HG03520 (cell line): Measurements from ENCODE around the gene MAT2B.

Experiments used
- ATAC-seq: cut with Tn5 transposase; IDR thresholded peaks from one replicate; pipeline ENCODE4 v1.9.1; 2021; ENCODE audit warnings: mild to moderate bottlenecking, moderate library complexity; ENCODE audit not compliant: unreplicated experiment

MAT2B gene

GRCh38 chr5:163505368-163506094, at the start of gene MAT2B:
MAT2B (plus strand) TSS chr5:163505619; CDS start chr5:163505687, 68 bp downstream.
- peak; percentile 83 for ATAC-seq

GRCh38 chr5:163456029-163456589, 49.3 kb upstream of the MAT2B start:
- ATAC-seq, result no peak

GRCh38 chr5:163456840-163457239, 48.6 kb upstream of the MAT2B start:
- ATAC-seq, result no peak

- ATAC-seq, result no peak
Observed at GRCh38 chr5:163458778-163459385, 46.5 kb upstream of the MAT2B start.

GRCh38 chr5:163459462-163459818, 46.0 kb upstream of the MAT2B start:
- peak; percentile 1 for ATAC-seq

GRCh38 chr5:163459819-163460561, 45.4 kb upstream of the MAT2B start, which contains the start of gene NUDCD2:
NUDCD2 (minus strand) TSS chr5:163460102; CDS start chr5:163460050, 52 bp downstream.
- ATAC-seq, result peak; percentile 78

- no peak for ATAC-seq
Observed at GRCh38 chr5:163460562-163461171, 44.8 kb upstream of the MAT2B start, which contains the start of gene HMMR. HMMR (plus strand) TSS chr5:163460632; CDS start chr5:163460693, 61 bp downstream.

GRCh38 chr5:163463063-163463435, 42.4 kb upstream of the MAT2B start:
- ATAC-seq, result no peak

GRCh38 chr5:163467682-163468081, 37.7 kb upstream of the MAT2B start:
- no peak for ATAC-seq

- no peak for ATAC-seq
Observed at GRCh38 chr5:163473635-163474243, 31.7 kb upstream of the MAT2B start.

GRCh38 chr5:163475411-163475810, 30.0 kb upstream of the MAT2B start:
- no peak for ATAC-seq

GRCh38 chr5:163478126-163478981, 27.1 kb upstream of the MAT2B start:
- ATAC-seq, result no peak

GRCh38 chr5:163478982-163479271, 26.5 kb upstream of the MAT2B start:
- no peak for ATAC-seq

- ATAC-seq, result no peak
Observed at GRCh38 chr5:163489055-163489744, 16.2 kb upstream of the MAT2B start.

GRCh38 chr5:163489745-163490075, 15.7 kb upstream of the MAT2B start:
- no peak for ATAC-seq

GRCh38 chr5:163496286-163496685, 9.1 kb upstream of the MAT2B start:
- no peak for ATAC-seq

- ATAC-seq, result no peak
Observed at GRCh38 chr5:163497315-163497714, 8.1 kb upstream of the MAT2B start.

GRCh38 chr5:163498886-163499285, 6.5 kb upstream of the MAT2B start:
- ATAC-seq, result no peak

GRCh38 chr5:163502521-163502920, 2.9 kb upstream of the MAT2B start:
- ATAC-seq, result no peak
